Nucleus accumbens (tissue), 56 donors: ENCODE measurements around the gene LPAR3.
"Not testable (repeated sequence)": the region's sequence is repeated elsewhere in the genome, so short reads cannot be mapped to it uniquely, and the experiment has no call there.

Experiments used
- DNase-seq, 56 donors: peaks; one replicate each; lab custom pipeline; 2025; lab: John Stamatoyannopoulos, UW

Gene LPAR3

GRCh38 chr1:84907095-84907827, 14.3 kb upstream of the LPAR3 start:
- DNase-seq: no peak

GRCh38 chr1:84902727-84903126, 9.7 kb upstream of the LPAR3 start:
- not testable (repeated sequence) for DNase-seq

GRCh38 chr1:84899969-84900368, 7.0 kb upstream of the LPAR3 start:
- no peak for DNase-seq

- no peak for DNase-seq
Observed at GRCh38 chr1:84896279-84896678, 3.3 kb upstream of the LPAR3 start.

GRCh38 chr1:84890566-84890965, 2.4 kb downstream of the LPAR3 start:
- no peak for DNase-seq

- no peak for DNase-seq
Observed at GRCh38 chr1:84889437-84889836, 3.6 kb downstream of the LPAR3 start.

- DNase-seq: no peak
Observed at GRCh38 chr1:84888753-84889152, 4.3 kb downstream of the LPAR3 start.

GRCh38 chr1:84887261-84887934, 5.6 kb downstream of the LPAR3 start:
- no peak for DNase-seq

GRCh38 chr1:84885469-84885868, 7.5 kb downstream of the LPAR3 start:
- DNase-seq: no peak

- DNase-seq: no peak
Observed at GRCh38 chr1:84884671-84885389, 8.2 kb downstream of the LPAR3 start.

GRCh38 chr1:84883286-84883685, 9.7 kb downstream of the LPAR3 start:
- DNase-seq: no peak

GRCh38 chr1:84877592-84877991, 15.4 kb downstream of the LPAR3 start:
- DNase-seq: no peak

- no peak for DNase-seq
Observed at GRCh38 chr1:84876353-84876752, 16.7 kb downstream of the LPAR3 start.

GRCh38 chr1:84873366-84873765, 19.6 kb downstream of the LPAR3 start:
- no peak for DNase-seq

GRCh38 chr1:84872696-84873355, 20.2 kb downstream of the LPAR3 start:
- no peak for DNase-seq

- no peak for DNase-seq
Observed at GRCh38 chr1:84871181-84871580, 21.8 kb downstream of the LPAR3 start.

GRCh38 chr1:84870591-84870990, 22.4 kb downstream of the LPAR3 start:
- no peak for DNase-seq

- DNase-seq: no peak
Observed at GRCh38 chr1:84869720-84870119, 23.3 kb downstream of the LPAR3 start.

- no peak for DNase-seq
Observed at GRCh38 chr1:84862810-84863251, 30.2 kb downstream of the LPAR3 start.

GRCh38 chr1:84861988-84862644, 30.9 kb downstream of the LPAR3 start:
- DNase-seq: no peak
